HepG2 (cell line): ENCODE data around the gene EZH1. TPM values are rescaled to one million over a fixed set of nuclear protein-coding genes. Genes with fewer than 3 reads are reported as not detected.

ENCODE experiments used
- CEBPZ ChIP-seq: IDR thresholded peaks from 2 replicates; pipeline ENCODE4 v1.6.1; 2012; ENCODE audit warnings: low read length, improper control_type of control experiment
- CREM ChIP-seq, 2 experiments: sonication (generic) in 1 of 2; formaldehyde crosslinking in 1 of 2; IDR thresholded peaks; 2 replicates each; pipeline versions ENCODE4 v1.4.0 to v1.6.1; 2016 to 2020; ENCODE audit warnings: antibody characterized with exemption in 1 of 2, mild to moderate bottlenecking in 1 of 2, missing genetic modification reagents in 1 of 2
- HNRNPL ChIP-seq: fragments of 200-400 bp; formaldehyde crosslinking; IDR thresholded peaks from 2 replicates; pipeline ENCODE4 v1.6.1; 2017; ENCODE audit warnings: mild to moderate bottlenecking, low read depth, low read length
- HOXA3 ChIP-seq: sonication (generic); formaldehyde crosslinking; IDR thresholded peaks from 2 replicates; pipeline ENCODE4 v1.5.0; 2020; ENCODE audit warnings: missing genetic modification reagents
- JUND ChIP-seq: sonication (generic); formaldehyde crosslinking; IDR thresholded peaks from 2 replicates; pipeline ENCODE4 v1.8.0; 2022; ENCODE audit warnings: mild to moderate bottlenecking, missing genetic modification reagents
- KDM2A ChIP-seq: sonication (generic); formaldehyde crosslinking; IDR thresholded peaks from 2 replicates; pipeline ENCODE4 v1.4.0; 2020; ENCODE audit warnings: low read depth, missing genetic modification reagents, borderline replicate concordance
- MTF1 ChIP-seq: sonication (generic); formaldehyde crosslinking; IDR thresholded peaks from 2 replicates; pipeline ENCODE4 v1.5.0; 2020; ENCODE audit warnings: missing genetic modification reagents
- PHF20 ChIP-seq: sonication (generic); formaldehyde crosslinking; IDR thresholded peaks from 2 replicates; pipeline ENCODE4 v1.5.0; 2020; ENCODE audit warnings: mild to moderate bottlenecking, missing genetic modification reagents
- SMARCC2 ChIP-seq: fragments of 450-650 bp; IDR thresholded peaks from 2 replicates; pipeline ENCODE4 v1.6.1; 2017; ENCODE audit warnings: antibody characterized with exemption, mild to moderate bottlenecking
- SMYD3 ChIP-seq: sonication (generic); formaldehyde crosslinking; IDR thresholded peaks from 2 replicates; pipeline ENCODE4 v1.8.1; 2023; ENCODE audit warnings: mild to moderate bottlenecking, missing genetic modification reagents
- ZBTB21 ChIP-seq: sonication (generic); formaldehyde crosslinking; IDR thresholded peaks from 2 replicates; pipeline ENCODE4 v1.4.0; 2020; ENCODE audit warnings: missing genetic modification reagents
- ZNF256 ChIP-seq: sonication (generic); formaldehyde crosslinking; conservative IDR thresholded peaks from 2 replicates; pipeline ENCODE4 v1.4.0; 2020; ENCODE audit warnings: missing genetic modification reagents
- ZNF280D ChIP-seq: sonication (generic); formaldehyde crosslinking; IDR thresholded peaks from 2 replicates; pipeline ENCODE4 v1.5.1; 2020; ENCODE audit warnings: mild to moderate bottlenecking, missing genetic modification reagents
- ZNF484 ChIP-seq: sonication (generic); formaldehyde crosslinking; IDR thresholded peaks from 2 replicates; pipeline ENCODE4 v1.5.1; 2020; ENCODE audit warnings: mild to moderate bottlenecking, low read depth, missing genetic modification reagents, borderline replicate concordance
- ZNF530 ChIP-seq: sonication (generic); formaldehyde crosslinking; IDR thresholded peaks from 2 replicates; pipeline ENCODE4 v1.5.0; 2020; ENCODE audit warnings: low read depth, mild to moderate bottlenecking, missing genetic modification reagents
- ZNF558 ChIP-seq: sonication (generic); formaldehyde crosslinking; IDR thresholded peaks from 2 replicates; pipeline ENCODE4 v1.9.0; 2022; ENCODE audit warnings: mild to moderate bottlenecking, missing genetic modification reagents, borderline replicate concordance
- ZNF577 ChIP-seq: sonication (generic); formaldehyde crosslinking; IDR thresholded peaks from 2 replicates; pipeline ENCODE4 v1.4.0; 2020; ENCODE audit warnings: mild to moderate bottlenecking, low read depth, missing genetic modification reagents, borderline replicate concordance
- ZNF678 ChIP-seq: sonication (generic); formaldehyde crosslinking; IDR thresholded peaks from 2 replicates; pipeline ENCODE4 v1.4.0; 2020; ENCODE audit warnings: mild to moderate bottlenecking, missing genetic modification reagents
- ZNF841 ChIP-seq: sonication (generic); formaldehyde crosslinking; IDR thresholded peaks from 2 replicates; pipeline ENCODE4 v1.8.1; 2023; ENCODE audit warnings: missing genetic modification reagents, borderline replicate concordance
- ZSCAN12 ChIP-seq: sonication (generic); formaldehyde crosslinking; IDR thresholded peaks from 2 replicates; pipeline ENCODE4 v1.9.0; 2021; ENCODE audit warnings: mild to moderate bottlenecking, missing genetic modification reagents
- polyA plus RNA-seq, 8 experiments: library from polyadenylated mRNA; depleted of rRNA in 3 of 8; stranded (reverse) in 7 of 8; unstranded in 1 of 8; fragments of >200 nt; fragmentation: Illumina TruSeq in 4 of 8; extraction: Trizol in 4 of 8; gene quantifications; 2 replicates each; pipeline versions ENCODE4 v1.2.1 to v1.2.3, GENCODE V29; 2011 to 2016; ENCODE audit warnings: low read depth in 4 of 8, missing spikeins in 1 of 8, mixed read lengths in 1 of 8; ENCODE audit not compliant: insufficient read depth in 1 of 8
- total RNA-seq, 5 experiments: library from RNA; depleted of rRNA; stranded (reverse); fragments of >200 nt; fragmentation: Illumina TruSeq; extraction: Trizol; gene quantifications; 2 replicates each; pipeline ENCODE4 v1.2.3, GENCODE V29; 2016; ENCODE audit warnings: low read depth in 1 of 5

Gene EZH1
- total and polyA plus RNA-seq, 2 of the 13 experiments (the other 11 are each of a cell fraction or from before 2014, with no cell fraction given), result 11.6 to 24.0 TPM

GRCh38 chr17:42744806-42745617, at the start of gene EZH1 (continued):
- TF ChIP-seq ZNF841 (CRISPR knock-in tag) (no peak), HNRNPL (0 out of 2 replicates have a peak, but pooled peaks have one; percentile 11), SMYD3 (peak; percentile 88; the same call in 1 of the 2 replicates), ZNF558 (CRISPR knock-in tag) (peak; percentile 96; the same call in 1 of the 2 replicates), ZNF280D (CRISPR knock-in tag) (no peak; the same call in 1 of the 2 replicates), ZNF530 (CRISPR knock-in tag) (0 out of 2 replicates have a peak, but pooled peaks have one; percentile 43), ZBTB21 (CRISPR knock-in tag) (no peak), ZNF484 (CRISPR knock-in tag) (no peak), SMARCC2 (no peak), CEBPZ (no peak), JUND (CRISPR knock-in tag) (0 out of 2 replicates have a peak, but pooled peaks have one; percentile 52), ZNF256 (peak; percentile 86), HOXA3 (CRISPR knock-in tag) (peak; percentile 83), ZSCAN12 (no peak), CREM (IDR thresholded peaks at IDR 0.05) (no peak), CREM (CRISPR knock-in tag; IDR thresholded peaks at IDR 0.05) (no peak), KDM2A (CRISPR knock-in tag) (peak; percentile 80), MTF1 (CRISPR knock-in tag) (no peak; the same call in 1 of the 2 replicates), PHF20 (peak; percentile 56), ZNF577 (CRISPR knock-in tag) (no peak), ZNF678 (CRISPR knock-in tag) (no peak)
